Measurements from ENCODE around the gene ACTR3. TPM values are rescaled to one million over a fixed set of nuclear protein-coding genes. Genes with fewer than 3 reads are reported as not detected.
"Not testable (repeated sequence)": the region's sequence is repeated elsewhere in the genome, so short reads cannot be mapped to it uniquely, and the experiment has no call there.

Gene ACTR3
- 100 to 1,000 TPM; 103 to 187 (median 122) TPM for total RNA-seq

- ATAC-seq (ENCODE audit: low FRiP score) (peak; percentile 95), DNase-seq (ENCODE audit: low spot score) (peak; percentile 96)
- TF ChIP-seq, protein P1, sequence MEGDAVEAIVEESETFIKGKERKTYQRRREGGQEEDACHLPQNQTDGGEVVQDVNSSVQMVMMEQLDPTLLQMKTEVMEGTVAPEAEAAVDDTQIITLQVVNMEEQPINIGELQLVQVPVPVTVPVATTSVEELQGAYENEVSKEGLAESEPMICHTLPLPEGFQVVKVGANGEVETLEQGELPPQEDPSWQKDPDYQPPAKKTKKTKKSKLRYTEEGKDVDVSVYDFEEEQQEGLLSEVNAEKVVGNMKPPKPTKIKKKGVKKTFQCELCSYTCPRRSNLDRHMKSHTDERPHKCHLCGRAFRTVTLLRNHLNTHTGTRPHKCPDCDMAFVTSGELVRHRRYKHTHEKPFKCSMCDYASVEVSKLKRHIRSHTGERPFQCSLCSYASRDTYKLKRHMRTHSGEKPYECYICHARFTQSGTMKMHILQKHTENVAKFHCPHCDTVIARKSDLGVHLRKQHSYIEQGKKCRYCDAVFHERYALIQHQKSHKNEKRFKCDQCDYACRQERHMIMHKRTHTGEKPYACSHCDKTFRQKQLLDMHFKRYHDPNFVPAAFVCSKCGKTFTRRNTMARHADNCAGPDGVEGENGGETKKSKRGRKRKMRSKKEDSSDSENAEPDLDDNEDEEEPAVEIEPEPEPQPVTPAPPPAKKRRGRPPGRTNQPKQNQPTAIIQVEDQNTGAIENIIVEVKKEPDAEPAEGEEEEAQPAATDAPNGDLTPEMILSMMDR (IDR thresholded peaks at IDR 0.05), result no peak
Observed at GRCh38 chr2:113889471-113890252, at the start of gene ACTR3. ACTR3 (plus strand) TSS chr2:113890089; CDS start chr2:113890280, 191 bp downstream.

DNA sequence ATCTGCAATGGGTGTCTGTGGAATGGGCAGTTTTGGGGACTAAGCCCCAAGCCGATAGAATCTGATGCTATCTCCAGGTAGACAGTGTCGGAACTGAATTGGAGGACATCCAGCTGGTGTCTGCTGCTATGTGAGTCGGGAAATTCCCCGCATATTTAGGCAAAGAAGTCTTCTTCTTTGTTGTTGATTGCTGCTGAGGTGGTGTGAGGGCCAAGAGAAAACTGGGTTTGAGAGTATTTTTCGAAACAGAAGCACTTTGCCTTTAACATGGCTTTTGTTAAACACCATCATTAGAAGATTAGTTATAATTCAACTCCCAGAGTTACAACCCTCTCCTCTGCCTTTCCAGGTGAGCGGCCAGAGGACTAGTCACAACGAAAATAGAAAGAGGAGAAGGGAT, 49.4 kb upstream of the ACTR3 start:
- no peak for DNase-seq (ENCODE audit: low spot score)
- ATAC-seq (ENCODE audit: low FRiP score), result no peak
- TF ChIP-seq, protein P1 (IDR thresholded peaks at IDR 0.05), result no peak

GRCh38 chr2:113842919-113843736, 46.8 kb upstream of the ACTR3 start:
- TF ChIP-seq, protein P1 (IDR thresholded peaks at IDR 0.05), result no peak
- DNase-seq (ENCODE audit: low spot score), result no peak
- peak; percentile 86 for ATAC-seq (ENCODE audit: low FRiP score)

GRCh38 chr2:113843737-113844050, 46.2 kb upstream of the ACTR3 start:
- not testable (repeated sequence) for DNase-seq (ENCODE audit: low spot score); ATAC-seq (ENCODE audit: low FRiP score)

GRCh38 chr2:113845261-113845660, 44.6 kb upstream of the ACTR3 start:
- DNase-seq (ENCODE audit: low spot score) (no peak), ATAC-seq (ENCODE audit: low FRiP score) (no peak)
- TF ChIP-seq, protein P1 (IDR thresholded peaks at IDR 0.05), result no peak

DNA sequence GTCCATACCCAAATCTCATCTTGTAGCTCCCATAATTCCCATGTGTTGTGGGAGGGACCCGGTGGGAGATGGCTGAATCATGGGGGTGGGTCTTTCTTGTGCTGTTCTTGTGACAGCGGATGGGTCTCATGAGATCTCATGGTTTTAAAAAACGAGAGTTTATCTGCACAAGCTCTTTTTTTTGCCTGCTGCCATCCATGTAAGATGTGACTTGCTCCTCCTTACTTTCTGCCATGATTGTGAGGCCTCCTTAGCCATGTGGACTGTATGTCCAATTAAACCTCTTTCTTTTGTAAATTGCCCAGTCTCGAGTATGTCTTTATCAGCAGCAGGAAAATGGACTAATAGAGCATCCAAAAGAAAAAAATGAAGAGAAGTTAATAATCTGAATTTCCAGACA, 44.1 kb upstream of the ACTR3 start:
- not testable (repeated sequence) for DNase-seq (ENCODE audit: low spot score); ATAC-seq (ENCODE audit: low FRiP score)

DNA sequence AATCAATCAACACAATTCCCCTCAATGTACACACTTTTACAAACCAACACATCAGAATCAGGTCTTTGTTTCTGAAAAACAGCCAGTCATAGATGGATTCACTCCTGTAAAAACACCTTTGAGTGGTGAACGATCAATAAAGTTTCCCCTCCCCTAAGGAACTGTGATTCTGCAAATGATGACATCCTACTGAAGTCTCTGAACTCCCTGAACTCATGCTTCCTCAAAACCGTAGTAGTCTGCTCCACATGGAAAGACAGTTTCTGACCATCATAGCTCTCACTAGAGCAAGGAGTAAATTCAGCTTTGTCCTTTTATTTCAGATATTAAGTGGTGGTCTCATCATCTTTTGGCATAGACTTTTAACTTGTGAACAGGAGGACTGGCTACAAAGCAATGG, 43.5 kb upstream of the ACTR3 start:
- no peak for DNase-seq (ENCODE audit: low spot score)
- TF ChIP-seq, protein P1 (IDR thresholded peaks at IDR 0.05), result no peak

DNA sequence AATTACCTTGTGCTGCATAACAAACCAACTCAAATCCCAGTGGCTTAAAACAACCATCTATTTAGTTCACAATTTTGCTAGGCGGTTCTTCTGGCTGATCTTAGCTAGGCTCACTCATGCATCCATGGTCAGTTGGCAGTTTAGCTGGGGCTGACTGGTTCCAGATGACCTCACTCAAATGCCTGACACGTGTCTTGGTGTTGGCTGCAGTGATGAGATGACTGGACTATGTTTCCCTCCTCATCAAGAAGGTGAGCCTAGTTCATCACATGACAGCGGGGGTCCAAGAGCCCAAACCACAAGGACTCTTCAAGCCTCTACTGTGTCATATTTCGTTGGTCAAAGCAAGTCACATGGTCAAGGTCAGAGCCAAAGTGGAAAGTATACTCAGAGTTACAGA, 42.7 kb upstream of the ACTR3 start:
- DNase-seq (ENCODE audit: low spot score) (no peak), ATAC-seq (ENCODE audit: low FRiP score) (no peak)
- TF ChIP-seq, protein P1 (IDR thresholded peaks at IDR 0.05), result no peak

More for the DNA sequence above, 43.5 kb upstream of the ACTR3 start:
- ATAC-seq (ENCODE audit: low FRiP score), result no peak

Measured in omental fat pad (tissue), 4 donors.